Stimulated activated CD8-positive, alpha-beta memory T cell treated with anti-CD3 and anti-CD28 coated beads, Interleukin-15, amount 100 ng/mL, for 24 hours (primary cell): ENCODE results near the gene CALHM3.
"Not testable (repeated sequence)": the region's sequence is repeated elsewhere in the genome, so short reads cannot be mapped to it uniquely, and the experiment has no call there.

Experiments used
- DNase-seq: peaks from one replicate; pipeline ENCODE4 v3.0.0-alpha.2; 2020; ENCODE audit warnings: low read depth

Gene CALHM3

GRCh38 chr10:103502849-103503660 is 24.0 kb upstream of the CALHM3 start:
- DNase-seq, result no peak

- no peak for DNase-seq
These were observed 22.1 kb upstream of the CALHM3 start for GRCh38 chr10:103501186-103501585.

- DNase-seq, result no peak
These were observed 21.4 kb upstream of the CALHM3 start for GRCh38 chr10:103500481-103500880.

- no peak for DNase-seq
These were observed 20.8 kb upstream of the CALHM3 start for GRCh38 chr10:103499881-103500280.

GRCh38 chr10:103498936-103499638 is 20.0 kb upstream of the CALHM3 start:
- no peak for DNase-seq

GRCh38 chr10:103497161-103497915 is 18.3 kb upstream of the CALHM3 start:
- DNase-seq, result no peak

- no peak for DNase-seq
These were observed 16.3 kb upstream of the CALHM3 start for GRCh38 chr10:103495321-103495720.

- no peak for DNase-seq
These were observed 15.2 kb upstream of the CALHM3 start for GRCh38 chr10:103493916-103494877.

- DNase-seq, result no peak
These were observed 14.4 kb upstream of the CALHM3 start, which contains the start of gene NEURL1 for GRCh38 chr10:103493362-103493915. Gene NEURL1 (plus strand): TSS chr10:103493705. CDS start chr10:103494388, 683 bp downstream.

- DNase-seq, result no peak
These were observed 13.7 kb upstream of the CALHM3 start for GRCh38 chr10:103492655-103493261.

- no peak for DNase-seq
These were observed 12.8 kb upstream of the CALHM3 start for GRCh38 chr10:103491729-103492364.

GRCh38 chr10:103490986-103491314 is 11.9 kb upstream of the CALHM3 start:
- no peak for DNase-seq

- DNase-seq, result no peak
These were observed 8.3 kb upstream of the CALHM3 start for GRCh38 chr10:103487410-103487708.

GRCh38 chr10:103486635-103487409 is 7.8 kb upstream of the CALHM3 start:
- not testable (repeated sequence) for DNase-seq

- no peak for DNase-seq
These were observed 3.0 kb upstream of the CALHM3 start for GRCh38 chr10:103481974-103482531.

GRCh38 chr10:103480521-103480920 is 1.5 kb upstream of the CALHM3 start:
- DNase-seq, result no peak

GRCh38 chr10:103478671-103479070 is 369 bp downstream of the CALHM3 start:
- no peak for DNase-seq

GRCh38 chr10:103476046-103476768 is 2.8 kb downstream of the CALHM3 start:
- no peak for DNase-seq

GRCh38 chr10:103475437-103475836 is 3.6 kb downstream of the CALHM3 start:
- DNase-seq, result no peak
